Spleen (tissue), 11 donors: ENCODE results near the gene ARID3A. TPM values are rescaled to one million over a fixed set of nuclear protein-coding genes. Genes with fewer than 3 reads are reported as not detected.
"Not testable (repeated sequence)": the region's sequence is repeated elsewhere in the genome, so short reads cannot be mapped to it uniquely, and the experiment has no call there.

ENCODE experiments used
- DNase-seq: peaks from one replicate; pipeline ENCODE4 v3.0.0-alpha.2; 2020
- H3K27ac ChIP-seq, 8 donors: fragments of 200-600 bp; sonication (generic) in 7 of 8; 1 replicate in 4 of 8; 2 replicates in 4 of 8; pipeline versions ENCODE4 v1.5.0 to v1.8.0; 2016 to 2021; ENCODE audit warnings: inconsistent platforms in 4 of 8, mild to moderate bottlenecking in 4 of 8, moderate library complexity in 1 of 8
- H3K27me3 ChIP-seq, 7 donors: fragments of 200-600 bp; sonication (generic) in 6 of 7; replicated peaks in 1 of 7; 1 replicate in 4 of 7; 2 replicates in 3 of 7; pipeline versions ENCODE4 v1.5.0 to v1.8.0; 2016 to 2021; ENCODE audit warnings: inconsistent platforms in 3 of 7, mild to moderate bottlenecking in 1 of 7
- H3K36me3 ChIP-seq, 6 donors: fragments of 200-600 bp; sonication (generic) in 5 of 6; 1 replicate in 4 of 6; 2 replicates in 2 of 6; pipeline versions ENCODE4 v1.5.0 to v1.8.0; 2016 to 2021; ENCODE audit warnings: inconsistent platforms in 2 of 6
- H3K4me1 ChIP-seq, 6 donors: fragments of 200-600 bp; sonication (generic) in 5 of 6; 1 replicate in 3 of 6; 2 replicates in 3 of 6; pipeline versions ENCODE4 v1.5.0 to v1.8.0; 2016 to 2021; ENCODE audit warnings: inconsistent platforms in 3 of 6
- H3K4me3 ChIP-seq, 8 donors: fragments of 200-600 bp; sonication (generic) in 7 of 8; 1 replicate in 4 of 8; 2 replicates in 4 of 8; pipeline versions ENCODE4 v1.5.0 to v1.8.0; 2016 to 2021; ENCODE audit warnings: inconsistent platforms in 4 of 8, mild to moderate bottlenecking in 4 of 8, moderate library complexity in 2 of 8
- H3K9me3 ChIP-seq, 8 donors: fragments of 200-600 bp; sonication (generic) in 7 of 8; 1 replicate in 4 of 8; 2 replicates in 4 of 8; pipeline versions ENCODE4 v1.5.0 to v1.8.0; 2016 to 2021; ENCODE audit warnings: inconsistent platforms in 4 of 8
- CTCF ChIP-seq, 11 experiments: fragments of 200-600 bp in 7 of 11; fragments of 450-650 bp in 4 of 11; sonication (generic) in 4 of 11; IDR thresholded peaks in 8 of 11; conservative IDR thresholded peaks in 3 of 11; 1 replicate in 7 of 11; 2 replicates in 4 of 11; pipeline versions ENCODE4 v1.4.0 to v1.8.0; 2016 to 2021; ENCODE audit warnings: antibody characterized with exemption in 11 of 11, inconsistent platforms in 4 of 11, mild to moderate bottlenecking in 1 of 11
- POLR2A ChIP-seq, 3 donors: fragments of 450-650 bp; IDR thresholded peaks; one replicate each; pipeline ENCODE4 v1.5.1; 2017; ENCODE audit warnings: antibody characterized with exemption in 3 of 3, mild to moderate bottlenecking in 1 of 3
- POLR2AphosphoS5 ChIP-seq, 3 donors: sonication (generic); formaldehyde crosslinking; IDR thresholded peaks; one replicate each; pipeline ENCODE4 v1.5.1; 2017; ENCODE audit warnings: antibody characterized with exemption in 3 of 3
- WGBS, 5 donors: extraction: QIAGEN DNeasy Blood & Tissue Kit in 3 of 5; methylation state at CpG; one replicate each; pipeline versions ENCODE4 v1.1.5 to v1.1.7; 2013 to 2018; 5-methylcytosine and 5-hydroxymethylcytosine counted together
- intact Hi-C: fragments of 100-400 bp; cut with DNase I; formaldehyde crosslinking; loops from one replicate; pipeline ENCODE4 v1.15.0; 2023; ENCODE audit warnings: low total_unique reads
- polyA plus RNA-seq, 3 donors: library from polyadenylated mRNA; stranded (reverse); fragments of 200-250 nt; gene quantifications; one replicate each; pipeline ENCODE4 v1.2.1, GENCODE V29; 2013
- total RNA-seq, 7 donors: library from RNA; depleted of rRNA in 3 of 7; stranded (reverse); fragments of >200 nt in 3 of 7; fragmentation: NEBNext Ultra II Directional in 4 of 7; extraction: Animal tissue kit (Norgen Biotek cat#: 25700) in 4 of 7; gene quantifications; one replicate each; pipeline versions ENCODE4 v1.1.0 to v1.2.1, GENCODE V29; 2016 to 2021
- donor health status: healthy with polysubstance abuse.
- donor health status: DM: no; HTN: no; CAD: no; lungs with moderate emphysema.
- donor health status: DM: no; HTN: no; CAD: no.
- donor health status: Bipolar disorder and iron deficiency.
- donor health status: healthy.
- donor health status: DM: no; HTN: no; CAD: no.
- donor health status: DM: yes; HTN: yes; CAD: no.

The ARID3A gene
- total and polyA plus RNA-seq, 10 donors: 2.5 to 42.5 (median 17.7) TPM

DNA sequence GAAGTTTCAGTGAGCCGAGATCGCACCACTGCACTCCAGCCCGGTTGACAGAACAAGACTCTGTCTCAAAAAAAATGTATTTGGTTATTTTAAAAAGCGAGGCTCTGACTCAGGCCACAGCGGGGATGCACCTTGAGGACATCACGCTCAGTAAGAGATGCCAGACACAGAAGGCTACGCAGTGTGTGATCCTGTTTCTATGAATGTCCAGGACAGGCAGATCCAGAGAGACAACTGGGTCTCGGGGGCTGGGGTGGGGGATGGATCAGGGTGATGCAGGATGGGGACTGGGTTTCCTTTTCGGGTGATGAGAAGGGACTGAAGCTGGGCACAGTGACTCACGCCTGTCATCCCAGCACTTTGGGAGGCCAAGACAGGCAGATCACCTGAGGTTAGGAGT is 38.2 kb upstream of the ARID3A start:
- Histone ChIP-seq H3K9me3 (no peaks in the 10 kb centered on the region), H3K27me3 (no peaks in the 10 kb centered on the region), H3K4me1 (peaks cover 3 to 20% (median 9%) of the 10 kb centered on the region in 6 donors), H3K36me3 (peaks cover 0 to 86% (median 59%) of the 10 kb centered on the region in 6 donors), H3K4me3 (no peak overlapping the region), H3K27ac (peak overlapping the region in 1 of 8 donors; percentile 63)
- TF ChIP-seq POLR2AphosphoS5 (IDR thresholded peaks at IDR 0.05): no peak
- TF ChIP-seq POLR2A (IDR thresholded peaks at IDR 0.05): no peak
- TF ChIP-seq CTCF (IDR thresholded peaks at IDR 0.05 in 8 of 11, conservative IDR thresholded peaks at IDR 0.05 in 3 of 11): no peak
- DNase-seq: no peak
- intact Hi-C loops: no loop called here
- WGBS, 5 donors: 94 to 100% (median 96%) methylated on average over 10 of the region's 10 CpGs

DNA sequence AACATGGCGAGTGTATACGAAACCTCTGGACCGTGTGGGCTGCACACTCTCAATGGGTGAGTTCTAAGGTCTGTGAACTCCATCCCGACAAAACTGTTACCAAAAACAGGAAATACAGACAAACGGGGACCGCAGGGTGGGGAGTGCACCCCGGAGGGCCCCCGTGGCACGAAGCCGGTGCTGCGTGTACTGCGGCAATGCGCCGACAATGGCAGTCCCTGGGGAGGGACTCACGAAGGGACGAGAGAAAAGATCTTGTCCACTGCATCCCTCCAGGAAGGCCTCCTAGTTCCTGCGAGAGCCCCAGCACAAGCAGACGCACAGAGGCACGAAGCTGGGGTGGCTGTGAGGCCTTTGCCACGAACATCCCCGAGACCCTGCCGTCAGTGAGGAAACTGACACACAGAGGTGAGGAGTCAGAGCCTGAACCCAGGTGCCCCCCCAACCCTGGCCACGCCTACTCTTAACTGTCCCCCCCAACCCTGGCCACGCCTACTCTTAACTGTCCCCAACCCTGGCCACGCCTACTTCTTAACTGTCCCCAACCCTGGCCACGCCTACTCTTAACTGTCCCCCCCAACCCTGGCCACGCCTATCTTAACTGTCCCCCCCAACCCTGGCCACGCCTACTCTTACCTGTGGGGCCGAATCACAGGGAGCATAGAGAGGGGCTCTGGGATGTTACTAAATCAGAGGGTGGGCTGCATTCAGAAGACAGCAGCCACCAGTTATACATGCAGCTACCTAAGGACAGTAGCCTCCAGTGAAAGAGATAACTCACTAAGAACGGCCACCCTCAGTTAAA is 37.1 kb upstream of the ARID3A start:
- Histone ChIP-seq H3K9me3 (no peaks in the 10 kb centered on the region), H3K36me3 (peaks cover 0 to 74% (median 52%) of the 10 kb centered on the region in 6 donors), H3K4me1 (peaks cover 3 to 28% (median 16%) of the 10 kb centered on the region in 6 donors), H3K4me3 (no peak overlapping the region), H3K27me3 (no peaks in the 10 kb centered on the region), H3K27ac (peak overlapping the region in 1 of 8 donors; percentile 63)
- 86 to 93% (median 88%) methylated on average over 30 of the region's 30 CpGs for WGBS, 5 donors
- DNase-seq: peak; percentile 85
- intact Hi-C loops: no loop called here
- TF ChIP-seq POLR2AphosphoS5 (IDR thresholded peaks at IDR 0.05): peak in 2 of 3 donors; percentile 10 to 18
- TF ChIP-seq POLR2A (IDR thresholded peaks at IDR 0.05): no peak

GRCh38 chr19:889662-890295 is 36.1 kb upstream of the ARID3A start:
- intact Hi-C loops: no loop called here
- no peaks in the 10 kb centered on the region for H3K9me3 ChIP-seq
- H3K4me1 ChIP-seq: peaks cover 3 to 37% (median 20%) of the 10 kb centered on the region in 6 donors
- no peaks in the 10 kb centered on the region for H3K27me3 ChIP-seq
- WGBS, 5 donors: 92 to 96% (median 94%) methylated on average over 17 to 26 of the region's 26 CpGs
- H3K4me3 ChIP-seq: no peak overlapping the region
- no peak for DNase-seq
- peaks cover 0 to 65% (median 42%) of the 10 kb centered on the region in 6 donors for H3K36me3 ChIP-seq
- no peak for TF ChIP-seq POLR2A (IDR thresholded peaks at IDR 0.05)
- peak in 1 of 3 donors; percentile 42 for TF ChIP-seq POLR2AphosphoS5 (IDR thresholded peaks at IDR 0.05)
- H3K27ac ChIP-seq: no peak overlapping the region

DNA sequence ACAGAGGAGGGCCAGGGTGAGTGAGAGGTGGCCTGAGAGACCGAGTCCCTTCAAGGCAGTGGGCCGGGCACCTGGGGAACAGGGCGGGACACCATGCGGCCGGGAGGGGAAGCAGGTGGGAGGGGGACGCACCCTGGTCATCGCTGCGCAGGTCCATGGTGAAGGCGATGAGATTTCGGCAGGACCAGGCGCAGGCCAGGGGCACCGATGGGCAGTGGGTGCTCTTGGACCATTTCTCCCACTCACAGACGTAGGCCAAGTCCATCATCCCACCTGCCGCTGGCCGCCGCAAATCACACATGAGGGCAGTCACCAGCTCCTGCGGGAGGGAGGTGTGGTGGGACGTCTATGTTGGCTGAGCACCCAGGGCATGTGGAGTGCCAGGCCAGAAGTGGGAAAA is 35.0 kb upstream of the ARID3A start:
- no peak overlapping the region for H3K4me3 ChIP-seq
- WGBS, 5 donors: 92 to 98% (median 93%) methylated on average over 18 of the region's 18 CpGs
- intact Hi-C loops: no loop called here
- TF ChIP-seq POLR2A (IDR thresholded peaks at IDR 0.05): no peak
- TF ChIP-seq POLR2AphosphoS5 (IDR thresholded peaks at IDR 0.05): no peak
- TF ChIP-seq CTCF (IDR thresholded peaks at IDR 0.05 in 8 of 11, conservative IDR thresholded peaks at IDR 0.05 in 3 of 11): no peak
- H3K9me3 ChIP-seq: no peaks in the 10 kb centered on the region
- DNase-seq: no peak
- H3K36me3 ChIP-seq: peaks cover 0 to 54% (median 32%) of the 10 kb centered on the region in 6 donors
- H3K27ac ChIP-seq: peak overlapping the region in 1 of 8 donors; percentile 9
- peaks cover 3 to 37% (median 20%) of the 10 kb centered on the region in 6 donors for H3K4me1 ChIP-seq
- no peaks in the 10 kb centered on the region for H3K27me3 ChIP-seq

- intact Hi-C loops, H3K27me3 ChIP-seq, H3K9me3 ChIP-seq, DNase-seq: not testable (repeated sequence)
- Histone ChIP-seq H3K36me3 (peaks cover 0 to 54% (median 30%) of the 10 kb centered on the region in 6 donors), H3K4me1 (peaks cover 3 to 37% (median 20%) of the 10 kb centered on the region in 6 donors), H3K4me3 (peak overlapping the region in 7 of 8 donors; percentile 77 to 93 (median 86)), H3K27ac (peak overlapping the region in 5 of 8 donors; percentile 93 to 98 (median 95))
- 72 to 84% (median 79%) methylated on average over 34 to 50 of the region's 50 CpGs for WGBS, 5 donors
These were observed 34.2 kb upstream of the ARID3A start for GRCh38 chr19:891421-892200.
